Lower leg skin (tissue), 4 donors: Measurements from ENCODE around the gene CARD14. TPM values are rescaled to one million over a fixed set of nuclear protein-coding genes. Genes with fewer than 3 reads are reported as not detected.

ENCODE experiments used
- DNase-seq, 2 donors: peaks; one replicate each; pipeline ENCODE4 v3.0.0-alpha.2; 2019; ENCODE audit warnings: low spot score in 2 of 2
- H3K4me3 ChIP-seq: fragments of 200-600 bp; sonication (generic); 2 replicates; pipeline ENCODE4 v1.5.1; 2017; ENCODE audit warnings: mild to moderate bottlenecking, low read depth; ENCODE audit not compliant: poor library complexity, severe bottlenecking
- POLR2A ChIP-seq, 2 donors: fragments of 450-650 bp; IDR thresholded peaks; one replicate each; pipeline ENCODE4 v1.6.1; 2016 to 2017; ENCODE audit warnings: antibody characterized with exemption in 2 of 2, mild to moderate bottlenecking in 1 of 2, moderate library complexity in 1 of 2
- WGBS, 2 donors: methylation state at CpG; one replicate each; pipeline ENCODE4 v1.1.5; 2018; 5-methylcytosine and 5-hydroxymethylcytosine counted together
- intact Hi-C: fragments of 100-400 bp; cut with DNase I; formaldehyde crosslinking; loops from one replicate; pipeline ENCODE4 v1.15.0; 2023; ENCODE audit warnings: low total_unique reads
- total RNA-seq, 4 donors: library from RNA; depleted of rRNA; stranded (reverse); fragments of >200 nt; gene quantifications; one replicate each; pipeline ENCODE4 v1.1.0, GENCODE V29; 2016
- TF ChIP-seq, protein P1 (sequence below), 3 donors: fragments of 450-650 bp; IDR thresholded peaks; one replicate each; pipeline ENCODE4 v1.5.1; 2016; ENCODE audit warnings: antibody characterized with exemption in 3 of 3, mild to moderate bottlenecking in 3 of 3, moderate library complexity in 2 of 3

Gene CARD14
- total RNA-seq, 4 donors from 2014 or later = 52.3 to 73.2 (median 57.5) TPM

GRCh38 chr17:80244871-80245509 lies 75.2 kb downstream of the CARD14 start:
- intact Hi-C loops = loop anchor here (10.0 kb wide), 1 partner anchor 110 kb away; no protein-coding TSS in a partner anchor
- H3K4me3 ChIP-seq = no peak overlapping the region
- no peak for DNase-seq
- WGBS, 2 donors = 89 to 90% methylated on average over 22 of the region's 22 CpGs
- TF ChIP-seq, protein P1, sequence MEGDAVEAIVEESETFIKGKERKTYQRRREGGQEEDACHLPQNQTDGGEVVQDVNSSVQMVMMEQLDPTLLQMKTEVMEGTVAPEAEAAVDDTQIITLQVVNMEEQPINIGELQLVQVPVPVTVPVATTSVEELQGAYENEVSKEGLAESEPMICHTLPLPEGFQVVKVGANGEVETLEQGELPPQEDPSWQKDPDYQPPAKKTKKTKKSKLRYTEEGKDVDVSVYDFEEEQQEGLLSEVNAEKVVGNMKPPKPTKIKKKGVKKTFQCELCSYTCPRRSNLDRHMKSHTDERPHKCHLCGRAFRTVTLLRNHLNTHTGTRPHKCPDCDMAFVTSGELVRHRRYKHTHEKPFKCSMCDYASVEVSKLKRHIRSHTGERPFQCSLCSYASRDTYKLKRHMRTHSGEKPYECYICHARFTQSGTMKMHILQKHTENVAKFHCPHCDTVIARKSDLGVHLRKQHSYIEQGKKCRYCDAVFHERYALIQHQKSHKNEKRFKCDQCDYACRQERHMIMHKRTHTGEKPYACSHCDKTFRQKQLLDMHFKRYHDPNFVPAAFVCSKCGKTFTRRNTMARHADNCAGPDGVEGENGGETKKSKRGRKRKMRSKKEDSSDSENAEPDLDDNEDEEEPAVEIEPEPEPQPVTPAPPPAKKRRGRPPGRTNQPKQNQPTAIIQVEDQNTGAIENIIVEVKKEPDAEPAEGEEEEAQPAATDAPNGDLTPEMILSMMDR (IDR thresholded peaks at IDR 0.05) = no peak
- no peak for TF ChIP-seq POLR2A (IDR thresholded peaks at IDR 0.05)

- 89 to 93% methylated on average over 26 to 27 of the region's 27 CpGs for WGBS, 2 donors
- no peak overlapping the region for H3K4me3 ChIP-seq
- intact Hi-C loops = loop anchor here (10.0 kb wide), 1 partner anchor 111 kb away; no protein-coding TSS in a partner anchor
- no peak for DNase-seq
- TF ChIP-seq POLR2A (IDR thresholded peaks at IDR 0.05) = no peak
- TF ChIP-seq, protein P1 (IDR thresholded peaks at IDR 0.05) = no peak
Measured at GRCh38 chr17:80245566-80246265, 75.9 kb downstream of the CARD14 start.

GRCh38 chr17:80246266-80246681 lies 76.4 kb downstream of the CARD14 start:
- TF ChIP-seq, protein P1 (IDR thresholded peaks at IDR 0.05) = no peak
- TF ChIP-seq POLR2A (IDR thresholded peaks at IDR 0.05) = no peak
- DNase-seq = no peak
- H3K4me3 ChIP-seq = no peak overlapping the region
- intact Hi-C loops = loop anchor here (10.0 kb wide), 1 partner anchor 111 kb away; no protein-coding TSS in a partner anchor
- WGBS, 2 donors = 94% methylated on average over 17 to 19 of the region's 19 CpGs

DNA sequence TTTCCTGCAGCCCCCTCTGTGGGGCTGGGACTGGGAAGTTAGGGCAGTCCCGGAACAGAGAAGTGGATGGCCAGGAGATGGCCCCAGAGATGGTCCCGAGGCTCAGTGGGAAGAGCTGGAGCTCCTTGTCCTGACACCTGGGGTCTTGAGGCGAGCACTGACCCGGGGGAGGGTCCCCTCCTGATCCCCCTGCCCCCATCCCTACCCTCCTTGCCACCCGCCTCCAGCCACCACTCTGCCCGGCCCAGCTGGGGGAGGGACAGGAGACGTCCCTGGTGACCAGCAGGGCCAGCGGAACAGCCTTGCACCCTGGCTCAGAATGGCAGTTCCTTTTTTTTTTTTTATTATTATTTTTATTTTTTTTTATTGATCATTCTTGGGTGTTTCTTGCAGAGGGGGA lies 76.9 kb downstream of the CARD14 start:
- no peak overlapping the region for H3K4me3 ChIP-seq
- no peak for TF ChIP-seq POLR2A (IDR thresholded peaks at IDR 0.05)
- TF ChIP-seq, protein P1 (IDR thresholded peaks at IDR 0.05) = no peak
- intact Hi-C loops = loop anchor here (10.0 kb wide), 1 partner anchor 112 kb away; no protein-coding TSS in a partner anchor
- 93 to 94% methylated on average over 8 of the region's 8 CpGs for WGBS, 2 donors
- no peak for DNase-seq

- no peak for TF ChIP-seq POLR2A (IDR thresholded peaks at IDR 0.05)
- TF ChIP-seq, protein P1 (IDR thresholded peaks at IDR 0.05) = no peak
- H3K4me3 ChIP-seq = no peak overlapping the region
- 89 to 91% methylated on average over 14 to 17 of the region's 17 CpGs for WGBS, 2 donors
- DNase-seq = no peak
- intact Hi-C loops = loop anchor here (10.0 kb wide), 1 partner anchor 113 kb away; no protein-coding TSS in a partner anchor
Measured at GRCh38 chr17:80247561-80247960, 77.7 kb downstream of the CARD14 start.
